Muscle layer of colon (tissue), 2 donors: ENCODE results near the gene CFAP119.

ENCODE experiments used
- H3K27ac ChIP-seq: one replicate; pipeline ENCODE4 v1.7.0; 2013; ENCODE audit warnings: low read depth, mild to moderate bottlenecking, low read length, moderate library complexity
- H3K27me3 ChIP-seq, 2 donors: one replicate each; pipeline ENCODE4 v1.7.0; 2013; ENCODE audit warnings: low read length in 2 of 2, mild to moderate bottlenecking in 2 of 2; ENCODE audit not compliant: insufficient read depth in 2 of 2, control insufficient read depth in 1 of 2
- H3K36me3 ChIP-seq: one replicate; pipeline ENCODE4 v1.7.0; 2013; ENCODE audit warnings: mild to moderate bottlenecking, low read length; ENCODE audit not compliant: insufficient read depth
- H3K4me1 ChIP-seq: one replicate; pipeline ENCODE4 v1.7.0; 2013; ENCODE audit warnings: mild to moderate bottlenecking, low read length; ENCODE audit not compliant: insufficient read depth
- H3K4me3 ChIP-seq, 2 donors: one replicate each; pipeline ENCODE4 v1.7.0; 2013; ENCODE audit warnings: low read length in 2 of 2, low read depth in 1 of 2, mild to moderate bottlenecking in 1 of 2, moderate library complexity in 1 of 2
- H3K9ac ChIP-seq: one replicate; pipeline ENCODE4 v1.7.0; 2013; ENCODE audit warnings: low read length
- H3K9me3 ChIP-seq: one replicate; pipeline ENCODE4 v1.7.0; 2013; ENCODE audit warnings: mild to moderate bottlenecking, low read length
- donor health status: abdominal sarcoma.
- donor health status: Adenocarcinoma of cecum.

Gene CFAP119

GRCh38 chr16:30728321-30728720 lies 33.5 kb downstream of the CFAP119 start:
- Histone ChIP-seq H3K27me3 (no peaks in the 10 kb centered on the region), H3K36me3 (peaks cover 78% of the 10 kb centered on the region), H3K9me3 (no peaks in the 10 kb centered on the region), H3K4me1 (no peaks in the 10 kb centered on the region), H3K27ac (no peak overlapping the region), H3K4me3 (no peak overlapping the region), H3K9ac (no peak overlapping the region)

- Histone ChIP-seq H3K4me1 (no peaks in the 10 kb centered on the region), H3K9ac (no peak overlapping the region), H3K9me3 (no peaks in the 10 kb centered on the region), H3K36me3 (peaks cover 81% of the 10 kb centered on the region), H3K27me3 (no peaks in the 10 kb centered on the region), H3K27ac (no peak overlapping the region), H3K4me3 (no peak overlapping the region)
Observed at GRCh38 chr16:30725418-30725792, 36.5 kb downstream of the CFAP119 start.

- no peak overlapping the region for H3K27ac ChIP-seq
- no peak overlapping the region for H3K4me3 ChIP-seq
- no peaks in the 10 kb centered on the region for H3K4me1 ChIP-seq
- no peaks in the 10 kb centered on the region for H3K9me3 ChIP-seq
- no peak overlapping the region for H3K9ac ChIP-seq
- no peaks in the 10 kb centered on the region for H3K27me3 ChIP-seq
- peaks cover 82% of the 10 kb centered on the region for H3K36me3 ChIP-seq
Observed at GRCh38 chr16:30724641-30725417, 37.0 kb downstream of the CFAP119 start.

- Histone ChIP-seq H3K27ac (no peak overlapping the region), H3K36me3 (peaks cover 76% of the 10 kb centered on the region), H3K9me3 (no peaks in the 10 kb centered on the region), H3K27me3 (no peaks in the 10 kb centered on the region), H3K9ac (no peak overlapping the region), H3K4me3 (no peak overlapping the region), H3K4me1 (no peaks in the 10 kb centered on the region)
Observed at GRCh38 chr16:30723725-30724355, 38.0 kb downstream of the CFAP119 start.

- Histone ChIP-seq H3K4me3 (no peak overlapping the region), H3K9me3 (no peaks in the 10 kb centered on the region), H3K27me3 (no peaks in the 10 kb centered on the region), H3K4me1 (no peaks in the 10 kb centered on the region), H3K27ac (no peak overlapping the region), H3K9ac (no peak overlapping the region), H3K36me3 (peaks cover 69% of the 10 kb centered on the region)
Observed at GRCh38 chr16:30722916-30723315, 38.9 kb downstream of the CFAP119 start.

- H3K27me3 ChIP-seq, result no peaks in the 10 kb centered on the region
- no peak overlapping the region for H3K4me3 ChIP-seq
- H3K36me3 ChIP-seq, result peaks cover 70% of the 10 kb centered on the region
- H3K9ac ChIP-seq, result no peak overlapping the region
- H3K27ac ChIP-seq, result no peak overlapping the region
- H3K9me3 ChIP-seq, result no peaks in the 10 kb centered on the region
- H3K4me1 ChIP-seq, result no peaks in the 10 kb centered on the region
Observed at GRCh38 chr16:30722443-30722842, 39.4 kb downstream of the CFAP119 start.

- H3K9me3 ChIP-seq, result no peaks in the 10 kb centered on the region
- no peaks in the 10 kb centered on the region for H3K27me3 ChIP-seq
- H3K27ac ChIP-seq, result no peak overlapping the region
- H3K4me3 ChIP-seq, result no peak overlapping the region
- no peak overlapping the region for H3K9ac ChIP-seq
- no peaks in the 10 kb centered on the region for H3K4me1 ChIP-seq
- peaks cover 78% of the 10 kb centered on the region for H3K36me3 ChIP-seq
Observed at GRCh38 chr16:30721606-30722005, 40.3 kb downstream of the CFAP119 start.

- H3K9ac ChIP-seq, result no peak overlapping the region
- H3K4me1 ChIP-seq, result no peaks in the 10 kb centered on the region
- H3K27me3 ChIP-seq, result no peaks in the 10 kb centered on the region
- H3K36me3 ChIP-seq, result peaks cover 81% of the 10 kb centered on the region
- no peak overlapping the region for H3K4me3 ChIP-seq
- no peaks in the 10 kb centered on the region for H3K9me3 ChIP-seq
- no peak overlapping the region for H3K27ac ChIP-seq
Observed at GRCh38 chr16:30721167-30721566, 40.7 kb downstream of the CFAP119 start.

- Histone ChIP-seq H3K36me3 (peaks cover 81% of the 10 kb centered on the region), H3K4me3 (no peak overlapping the region), H3K9ac (no peak overlapping the region), H3K27me3 (no peaks in the 10 kb centered on the region), H3K9me3 (no peaks in the 10 kb centered on the region), H3K27ac (no peak overlapping the region), H3K4me1 (no peaks in the 10 kb centered on the region)
Observed at GRCh38 chr16:30720694-30721093, 41.2 kb downstream of the CFAP119 start.

GRCh38 chr16:30720086-30720485 lies 41.8 kb downstream of the CFAP119 start:
- Histone ChIP-seq H3K4me3 (no peak overlapping the region), H3K27me3 (no peaks in the 10 kb centered on the region), H3K36me3 (peaks cover 80% of the 10 kb centered on the region), H3K9ac (no peak overlapping the region), H3K9me3 (no peaks in the 10 kb centered on the region), H3K27ac (no peak overlapping the region), H3K4me1 (no peaks in the 10 kb centered on the region)

- Histone ChIP-seq H3K9me3 (no peaks in the 10 kb centered on the region), H3K27ac (no peak overlapping the region), H3K9ac (no peak overlapping the region), H3K4me1 (no peaks in the 10 kb centered on the region), H3K4me3 (no peak overlapping the region), H3K36me3 (peaks cover 72% of the 10 kb centered on the region), H3K27me3 (no peaks in the 10 kb centered on the region)
Observed at GRCh38 chr16:30715750-30716445, 46.0 kb downstream of the CFAP119 start.
